HG03139 (cell line): Measurements from ENCODE around the gene COX18.
A peak's percentile ranks its signal among the peaks of the same experiment; 100 is the strongest.

ENCODE experiments used
- ATAC-seq: cut with Tn5 transposase; IDR thresholded peaks from one replicate; pipeline ENCODE4 v1.9.1; 2021; ENCODE audit not compliant: unreplicated experiment

The COX18 gene, protein sequence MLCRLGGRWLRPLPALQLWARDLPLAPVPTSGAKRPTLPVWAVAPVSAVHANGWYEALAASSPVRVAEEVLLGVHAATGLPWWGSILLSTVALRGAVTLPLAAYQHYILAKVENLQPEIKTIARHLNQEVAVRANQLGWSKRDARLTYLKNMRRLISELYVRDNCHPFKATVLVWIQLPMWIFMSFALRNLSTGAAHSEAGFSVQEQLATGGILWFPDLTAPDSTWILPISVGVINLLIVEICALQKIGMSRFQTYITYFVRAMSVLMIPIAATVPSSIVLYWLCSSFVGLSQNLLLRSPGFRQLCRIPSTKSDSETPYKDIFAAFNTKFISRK

DNA sequence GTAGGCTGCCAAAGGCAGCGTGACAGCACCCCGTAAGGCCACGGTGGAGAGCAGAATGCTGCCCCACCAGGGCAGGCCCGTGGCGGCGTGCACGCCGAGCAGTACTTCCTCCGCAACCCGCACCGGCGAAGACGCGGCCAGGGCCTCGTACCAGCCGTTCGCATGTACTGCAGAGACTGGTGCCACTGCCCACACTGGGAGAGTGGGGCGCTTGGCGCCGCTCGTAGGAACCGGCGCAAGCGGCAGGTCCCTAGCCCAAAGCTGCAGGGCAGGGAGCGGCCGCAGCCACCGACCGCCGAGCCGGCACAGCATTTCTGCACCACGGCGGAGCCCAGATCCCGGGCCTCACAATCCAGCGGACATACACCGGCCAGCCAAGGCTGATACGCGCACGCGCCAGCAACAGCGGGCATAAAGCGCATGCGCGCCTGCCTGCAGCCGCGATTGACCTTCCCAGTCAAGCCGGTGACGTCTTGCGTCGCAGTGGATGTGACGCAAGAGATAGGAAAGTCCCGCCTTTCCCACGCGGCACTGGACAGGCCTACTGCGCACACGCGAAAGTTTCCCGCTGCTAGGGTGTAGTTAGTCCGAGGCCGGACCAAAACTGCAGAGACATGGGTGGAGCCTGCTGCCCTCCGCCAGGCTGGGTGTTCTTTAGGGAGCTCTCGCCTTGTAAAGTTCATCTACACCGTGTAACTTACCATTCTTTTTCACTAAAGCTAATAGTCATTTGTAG lies at the start of gene COX18:
Gene COX18, minus strand, starts transcription at position 379 of the 736 bp plus-strand sequence. Its CDS starts 67 bp downstream, at position 312.
- ATAC-seq: peak; percentile 81

GRCh38 chr4:73109493-73109892 lies 40.0 kb upstream of the COX18 start:
- ATAC-seq: no peak

DNA sequence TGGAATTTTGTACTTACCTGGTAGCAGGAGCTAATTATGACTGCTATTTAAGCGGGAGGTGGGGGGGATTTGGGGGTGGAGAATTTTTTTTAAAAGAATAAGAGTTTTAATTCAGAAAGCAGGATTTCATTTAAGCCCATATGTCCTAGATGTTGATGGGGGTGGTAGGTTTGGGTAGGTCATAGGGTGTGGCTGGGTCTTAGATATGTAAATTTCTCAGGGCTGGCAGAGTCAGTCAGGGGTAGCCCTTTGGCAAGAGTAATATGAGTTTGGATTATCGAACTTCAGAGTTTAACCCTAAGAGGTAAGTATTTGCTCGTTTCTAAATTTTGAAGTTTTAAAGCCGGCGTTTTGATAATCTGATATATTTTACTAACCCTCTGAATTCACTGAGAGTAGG lies 35.2 kb upstream of the COX18 start:
- ATAC-seq: no peak

DNA sequence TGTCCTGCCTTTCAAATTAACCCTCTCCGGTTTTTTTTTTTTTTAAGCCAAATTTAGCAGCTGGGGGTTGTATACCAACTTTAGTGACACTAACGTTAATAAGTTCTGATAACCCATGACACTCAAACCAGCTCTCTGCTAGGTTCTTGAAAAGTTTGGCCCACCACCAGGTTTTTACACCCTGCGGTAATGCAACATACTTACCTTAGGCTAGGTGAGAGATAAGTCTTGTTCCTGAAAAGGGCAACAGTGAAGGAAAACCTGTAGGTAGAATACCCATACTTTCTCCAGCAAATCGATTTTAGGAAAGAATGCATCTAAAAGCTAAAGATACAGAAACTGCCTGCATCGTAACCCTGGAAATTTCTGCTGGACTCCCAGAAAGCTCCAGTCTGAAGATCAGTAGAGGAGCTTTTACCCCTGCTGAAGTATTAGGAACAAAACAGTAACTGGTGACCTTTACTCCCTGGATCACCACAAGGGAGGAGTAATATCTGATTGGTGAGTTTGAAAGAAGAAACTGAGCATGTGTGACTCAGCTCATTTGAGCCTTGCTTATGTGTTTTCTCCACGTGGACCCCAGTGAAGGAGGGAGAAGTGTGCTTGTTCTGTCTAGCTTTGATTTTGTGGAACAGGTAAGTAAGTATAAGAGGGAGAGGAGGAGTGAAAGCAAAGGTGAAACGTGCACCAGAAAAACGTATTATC lies 34.4 kb upstream of the COX18 start:
- no peak for ATAC-seq

- no peak for ATAC-seq
These were observed 29.6 kb upstream of the COX18 start for GRCh38 chr4:73099143-73099542.

DNA sequence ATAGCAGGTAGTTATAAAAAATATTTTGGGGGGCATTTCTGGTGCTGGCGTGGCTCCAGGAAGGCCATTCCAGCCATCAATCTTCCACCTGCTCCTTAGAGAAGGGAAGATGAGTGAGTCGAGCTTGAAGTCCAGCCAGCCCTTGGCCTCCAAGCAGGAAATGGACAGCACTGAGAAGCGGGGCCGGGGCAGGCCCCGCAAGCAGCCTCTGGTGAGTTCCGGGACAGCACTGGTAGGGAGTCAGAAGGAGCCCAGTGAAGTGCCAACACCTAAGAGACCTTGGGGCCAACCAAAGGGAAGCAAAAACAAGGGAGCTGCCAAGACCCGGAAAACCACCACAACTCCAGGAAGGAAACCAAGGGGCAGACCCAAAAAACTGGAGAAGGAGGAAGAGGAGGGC lies 29.2 kb upstream of the COX18 start:
- ATAC-seq: no peak

GRCh38 chr4:73098016-73098415 lies 28.5 kb upstream of the COX18 start:
- no peak for ATAC-seq

- ATAC-seq: no peak
These were observed 23.4 kb upstream of the COX18 start for GRCh38 chr4:73092868-73093267.

GRCh38 chr4:73090738-73091137 lies 21.2 kb upstream of the COX18 start:
- ATAC-seq: no peak

- no peak for ATAC-seq
These were observed 18.4 kb upstream of the COX18 start for GRCh38 chr4:73087871-73088270.

GRCh38 chr4:73086095-73086868 lies 16.8 kb upstream of the COX18 start:
- no peak for ATAC-seq

DNA sequence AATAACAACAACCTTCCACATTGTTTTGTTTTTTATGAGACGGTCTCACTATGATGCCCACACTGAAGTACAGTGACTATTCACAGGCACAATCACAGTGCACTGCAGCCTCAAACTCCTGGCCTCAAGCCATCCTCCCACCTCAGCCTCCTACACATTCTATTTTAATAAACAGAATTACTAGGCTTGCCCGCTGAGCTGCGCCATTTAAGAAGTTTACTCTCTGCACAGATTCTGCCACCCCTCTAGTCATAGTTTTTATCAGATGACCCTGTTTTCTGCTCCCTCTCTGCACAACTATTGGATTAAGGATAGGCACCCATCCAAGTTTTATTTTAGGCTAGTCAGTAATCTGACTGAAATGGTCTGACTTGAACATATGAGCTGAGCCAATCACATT lies 11.3 kb upstream of the COX18 start:
- no peak for ATAC-seq

- no peak for ATAC-seq
These were observed 6.3 kb upstream of the COX18 start for GRCh38 chr4:73075832-73076231.

GRCh38 chr4:73070074-73070390 lies 516 bp upstream of the COX18 start:
- peak; percentile 8 for ATAC-seq

DNA sequence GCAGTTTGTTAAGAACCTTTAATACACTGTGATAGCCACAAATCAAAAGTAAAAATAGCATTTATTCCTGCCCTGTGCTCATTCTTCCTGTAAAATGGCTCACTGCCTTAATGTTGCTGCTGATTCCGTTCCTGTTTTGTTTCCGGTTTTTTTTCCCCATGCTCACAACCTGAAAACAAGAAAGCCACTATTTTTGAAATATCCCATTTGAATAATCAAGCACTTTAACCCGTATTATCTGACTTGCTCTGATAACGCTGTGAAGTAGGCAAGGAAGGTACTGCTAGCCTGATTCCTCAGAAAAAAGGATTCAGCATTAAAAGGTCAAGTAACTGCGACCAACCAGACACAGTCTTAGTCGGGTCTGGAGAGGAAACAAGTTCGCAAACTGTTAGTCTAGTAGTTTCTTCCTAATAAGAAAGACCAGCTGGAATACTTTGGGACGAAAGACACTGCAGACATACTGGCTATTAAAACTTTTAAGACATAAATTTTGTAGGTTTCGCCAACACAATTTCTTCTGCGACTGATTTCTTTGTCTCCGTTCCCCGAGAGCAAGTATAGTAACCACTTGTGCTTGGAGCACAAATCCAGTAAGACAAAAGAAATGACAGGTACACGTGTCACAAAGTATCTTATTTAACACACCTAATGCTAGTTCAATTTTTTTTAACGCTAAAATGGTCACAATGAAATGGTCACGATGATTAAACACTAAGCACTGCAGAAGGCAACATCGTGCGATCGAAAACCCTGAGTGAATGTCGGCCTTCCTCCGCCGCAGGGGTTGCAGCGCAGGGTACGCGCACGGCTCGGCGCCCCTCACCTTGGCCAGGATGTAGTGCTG lies 802 bp downstream of the COX18 start:
- peak; percentile 2 for ATAC-seq

GRCh38 chr4:73067971-73068394 lies 1.5 kb downstream of the COX18 start:
- no peak for ATAC-seq

- no peak for ATAC-seq
These were observed 2.6 kb downstream of the COX18 start for GRCh38 chr4:73066928-73067327.

DNA sequence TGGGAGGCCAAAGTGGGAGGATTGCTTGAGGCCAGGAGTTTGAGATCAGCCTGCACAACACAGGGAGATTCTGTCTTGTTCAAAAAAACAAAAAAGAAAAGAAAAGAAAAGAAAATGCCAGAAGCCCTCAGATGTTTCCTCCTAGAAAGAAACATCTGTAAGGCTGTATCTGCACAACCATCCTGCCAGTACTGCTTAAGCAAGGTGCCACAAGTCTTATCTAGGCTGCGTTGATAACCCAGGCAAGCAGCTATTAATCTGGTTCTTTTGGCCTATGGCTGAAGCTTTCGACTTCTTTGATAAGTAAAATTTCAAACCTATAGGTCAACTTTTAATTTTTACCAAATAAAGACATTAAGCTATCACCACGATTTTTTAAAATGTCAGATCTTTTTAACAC lies 3.1 kb downstream of the COX18 start:
- ATAC-seq: no peak

DNA sequence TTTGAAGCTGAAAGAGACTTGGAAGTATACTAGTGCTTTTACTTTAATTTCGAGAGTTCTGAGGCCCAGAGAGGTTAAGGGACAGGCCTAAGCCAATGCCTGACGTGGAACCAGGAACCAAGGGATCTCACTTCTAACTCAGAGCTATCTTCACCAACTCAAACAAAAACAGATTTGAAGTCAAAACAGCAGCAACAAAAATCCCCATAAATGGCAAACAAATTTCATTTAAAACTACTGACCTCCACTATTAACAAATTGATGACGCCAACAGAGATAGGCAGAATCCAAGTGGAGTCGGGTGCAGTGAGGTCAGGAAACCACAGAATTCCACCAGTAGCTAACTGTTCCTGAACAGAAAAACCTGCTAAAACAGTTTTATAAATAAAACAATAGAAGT lies 5.0 kb downstream of the COX18 start:
- no peak for ATAC-seq

DNA sequence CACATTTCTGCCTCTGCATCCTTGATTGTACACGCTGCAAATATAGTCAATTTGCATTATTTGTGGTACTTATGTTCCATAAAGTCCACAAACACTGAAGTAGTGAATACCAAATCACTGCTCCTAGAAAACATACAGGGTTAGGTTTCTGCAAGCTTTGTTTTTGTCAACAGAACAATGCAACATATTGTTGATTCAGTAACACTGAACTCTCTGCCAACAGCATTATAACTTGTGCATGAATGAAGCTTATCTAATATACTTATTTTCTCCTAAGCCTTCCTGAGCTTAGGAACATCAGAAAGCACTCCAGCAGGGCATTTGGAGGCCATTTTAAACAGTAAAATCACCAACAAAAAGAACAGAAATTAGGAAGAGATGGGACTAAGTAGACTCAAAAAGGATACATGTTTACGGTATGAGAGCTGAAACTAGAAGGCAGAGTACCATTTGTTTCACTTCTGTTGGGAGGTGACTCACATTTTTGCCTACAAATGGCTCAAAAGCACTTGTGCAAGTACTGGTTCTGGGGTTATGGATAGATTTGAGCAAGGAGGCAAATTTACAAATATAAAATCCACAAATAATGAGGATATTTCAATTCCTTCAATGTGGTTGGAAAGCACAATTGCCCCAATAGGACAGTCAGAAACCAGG lies 14.1 kb downstream of the COX18 start:
- ATAC-seq: no peak
